Aorta (tissue), 5 donors: ENCODE data around the gene LRRC9. TPM values are rescaled to one million over a fixed set of nuclear protein-coding genes. Genes with fewer than 3 reads are reported as not detected.
"Not testable (repeated sequence)": the region's sequence is repeated elsewhere in the genome, so short reads cannot be mapped to it uniquely, and the experiment has no call there.

Experiments
- ATAC-seq: fragments of 200-7000 bp; cut with Tn5 transposase; one replicate; pipeline ENCODE4 v1.9.1; 2022; ENCODE audit warnings: moderate library complexity; ENCODE audit not compliant: low FRiP score
- DNase-seq, 2 donors: peaks; one replicate each; pipeline ENCODE4 v3.0.0-alpha.2; 2020
- H3K27ac ChIP-seq, 2 donors: one replicate each; pipeline ENCODE4 v1.5.1; 2013; ENCODE audit warnings: low read length in 2 of 2, mild to moderate bottlenecking in 2 of 2, moderate library complexity in 2 of 2, control low read depth in 1 of 2, inconsistent platforms in 1 of 2, low read depth in 1 of 2
- H3K27me3 ChIP-seq, 2 donors: one replicate each; pipeline ENCODE4 v1.6.1; 2013; ENCODE audit warnings: control low read depth in 1 of 2, low read length in 1 of 2, mild to moderate bottlenecking in 1 of 2, moderate library complexity in 1 of 2; ENCODE audit not compliant: insufficient read depth in 2 of 2, control insufficient read depth in 1 of 2
- H3K36me3 ChIP-seq, 2 donors: one replicate each; pipeline ENCODE4 v1.6.1; 2013; ENCODE audit warnings: control low read depth in 1 of 2, low read length in 1 of 2, mild to moderate bottlenecking in 1 of 2; ENCODE audit not compliant: insufficient read depth in 2 of 2, control insufficient read depth in 1 of 2
- H3K4me1 ChIP-seq, 2 donors: one replicate each; pipeline ENCODE4 v1.6.1; 2013; ENCODE audit warnings: low read length in 2 of 2, control low read depth in 1 of 2, mild to moderate bottlenecking in 1 of 2, moderate library complexity in 1 of 2; ENCODE audit not compliant: insufficient read depth in 2 of 2, control insufficient read depth in 1 of 2
- H3K4me3 ChIP-seq, 2 donors: one replicate each; pipeline ENCODE4 v1.5.1; 2013; ENCODE audit warnings: low read length in 2 of 2, control low read depth in 1 of 2, mild to moderate bottlenecking in 1 of 2
- H3K9me3 ChIP-seq: one replicate; pipeline ENCODE4 v1.6.1; 2013; ENCODE audit warnings: mild to moderate bottlenecking, low read length; ENCODE audit not compliant: control insufficient read depth
- WGBS, 2 donors: extraction: QIAGEN DNeasy Blood & Tissue Kit; methylation state at CpG; one replicate each; pipeline ENCODE4 v1.1.7; 2013; 5-methylcytosine and 5-hydroxymethylcytosine counted together
- intact Hi-C, 2 donors: fragments of 100-400 bp; cut with DNase I; formaldehyde crosslinking; loops; one replicate each; pipeline versions ENCODE4 v1.14.2 to v1.15.0; 2022
- polyA plus RNA-seq, 2 donors: library from polyadenylated mRNA; stranded (reverse); fragments of 200-250 nt; gene quantifications; one replicate each; pipeline ENCODE4 v1.2.3, GENCODE V29; 2013
- total RNA-seq, 2 donors: library from RNA; stranded (reverse); fragmentation: NEBNext Ultra II Directional; extraction: Animal tissue kit (Norgen Biotek cat#: 25700); gene quantifications; one replicate each; pipeline ENCODE4 v1.2.1, GENCODE V29; 2021
- donor health status: healthy with polysubstance abuse.
- donor health status: Bipolar disorder and iron deficiency.
- donor health status: DM: no; HTN: no; CAD: no.
- donor health status: DM: no; HTN: no; CAD: no.
- donor health status: DM: yes; HTN: yes; CAD: no.

The LRRC9 gene
- total and polyA plus RNA-seq, 4 donors: not detected

- WGBS, 2 donors: 57 to 64% methylated on average over 1 of the region's 1 CpG
- H3K4me3 ChIP-seq: no peak overlapping the region
- no peaks in the 10 kb centered on the region for H3K9me3 ChIP-seq
- ATAC-seq: no peak
- no peaks in the 10 kb centered on the region for H3K4me1 ChIP-seq
- no peak for DNase-seq
- intact Hi-C loops: no loop called here
- no peaks in the 10 kb centered on the region for H3K36me3 ChIP-seq
- no peak overlapping the region for H3K27ac ChIP-seq
- no peaks in the 10 kb centered on the region for H3K27me3 ChIP-seq
Observed at GRCh38 chr14:60008042-60008441, 88.1 kb downstream of the LRRC9 start.

GRCh38 chr14:60010263-60010662 lies 90.3 kb downstream of the LRRC9 start:
- H3K4me3 ChIP-seq, H3K27me3 ChIP-seq, H3K4me1 ChIP-seq, intact Hi-C loops, H3K9me3 ChIP-seq, H3K36me3 ChIP-seq, ATAC-seq, DNase-seq, H3K27ac ChIP-seq: not testable (repeated sequence)
- WGBS, 2 donors: 36 to 40% methylated on average over 4 of the region's 4 CpGs

- no peak for DNase-seq
- intact Hi-C loops: no loop called here
- Histone ChIP-seq H3K36me3 (no peaks in the 10 kb centered on the region), H3K27ac (no peak overlapping the region), H3K9me3 (peaks cover 7% of the 10 kb centered on the region), H3K27me3 (no peaks in the 10 kb centered on the region), H3K4me1 (no peaks in the 10 kb centered on the region), H3K4me3 (no peak overlapping the region)
- no peak for ATAC-seq
- WGBS, 2 donors: 62 to 65% methylated on average over 1 of the region's 1 CpG
Observed at GRCh38 chr14:60014402-60014801, 94.5 kb downstream of the LRRC9 start.

GRCh38 chr14:60021619-60022018 lies 101.7 kb downstream of the LRRC9 start:
- WGBS, 2 donors: 44 to 46% methylated on average over 2 of the region's 2 CpGs

GRCh38 chr14:60025571-60025970 lies 105.6 kb downstream of the LRRC9 start:
- DNase-seq (no peak), ATAC-seq (no peak)
- no peaks in the 10 kb centered on the region for H3K4me1 ChIP-seq

More at GRCh38 chr14:60021619-60022018, 101.7 kb downstream of the LRRC9 start:
- no peaks in the 10 kb centered on the region for H3K9me3 ChIP-seq
- H3K27ac ChIP-seq: no peak overlapping the region
- no peaks in the 10 kb centered on the region for H3K27me3 ChIP-seq
- no peak for DNase-seq
- no peak for ATAC-seq
- intact Hi-C loops: no loop called here
- H3K36me3 ChIP-seq: no peaks in the 10 kb centered on the region
- no peak overlapping the region for H3K4me3 ChIP-seq
- H3K4me1 ChIP-seq: no peaks in the 10 kb centered on the region

GRCh38 chr14:60035177-60035576 lies 115.2 kb downstream of the LRRC9 start:
- Histone ChIP-seq H3K36me3 (no peaks in the 10 kb centered on the region), H3K4me1 (no peaks in the 10 kb centered on the region), H3K4me3 (no peak overlapping the region), H3K9me3 (no peaks in the 10 kb centered on the region), H3K27me3 (no peaks in the 10 kb centered on the region), H3K27ac (no peak overlapping the region)
- no peak for DNase-seq
- 79 to 83% methylated on average over 1 of the region's 1 CpG for WGBS, 2 donors
- intact Hi-C loops: no loop called here
- no peak for ATAC-seq

More at GRCh38 chr14:60025571-60025970, 105.6 kb downstream of the LRRC9 start:
- intact Hi-C loops: no loop called here
- Histone ChIP-seq H3K27ac (no peak overlapping the region), H3K4me3 (no peak overlapping the region), H3K27me3 (no peaks in the 10 kb centered on the region), H3K9me3 (no peaks in the 10 kb centered on the region), H3K36me3 (no peaks in the 10 kb centered on the region)

- H3K36me3 ChIP-seq, intact Hi-C loops, H3K9me3 ChIP-seq, H3K4me3 ChIP-seq, H3K27ac ChIP-seq, H3K4me1 ChIP-seq, ATAC-seq, DNase-seq, H3K27me3 ChIP-seq: not testable (repeated sequence)
- WGBS, 2 donors: 61% methylated on average over 1 of the region's 1 CpG
Observed at GRCh38 chr14:60047976-60048375, 128.0 kb downstream of the LRRC9 start.

GRCh38 chr14:60051721-60052221 lies 131.8 kb downstream of the LRRC9 start:
- Histone ChIP-seq H3K27me3 (no peaks in the 10 kb centered on the region), H3K27ac (no peak overlapping the region), H3K4me1 (no peaks in the 10 kb centered on the region), H3K9me3 (no peaks in the 10 kb centered on the region), H3K36me3 (no peaks in the 10 kb centered on the region), H3K4me3 (no peak overlapping the region)
- ATAC-seq: no peak
- 4 to 10% methylated on average over 3 of the region's 3 CpGs for WGBS, 2 donors
- no peak for DNase-seq
- intact Hi-C loops: no loop called here

- intact Hi-C loops: no loop called here
- no peak for ATAC-seq
- Histone ChIP-seq H3K27ac (no peak overlapping the region), H3K4me3 (no peak overlapping the region), H3K36me3 (no peaks in the 10 kb centered on the region), H3K9me3 (no peaks in the 10 kb centered on the region), H3K27me3 (no peaks in the 10 kb centered on the region), H3K4me1 (no peaks in the 10 kb centered on the region)
- 73 to 76% methylated on average over 1 of the region's 1 CpG for WGBS, 2 donors
- no peak for DNase-seq
Observed at GRCh38 chr14:60058087-60058486, 138.1 kb downstream of the LRRC9 start.
